Endothelial cell of umbilical vein (primary cell): ENCODE measurements around the gene ZNF184. TPM values are rescaled to one million over a fixed set of nuclear protein-coding genes. Genes with fewer than 3 reads are reported as not detected.

Source experiments
- BruUV-seq: library from RNA; stranded (reverse); fragments of 400-500 nt; replicated peaks from 2 replicates; lab custom pipeline; 2021; lab: Mats Ljungman, UMichigan
- CTCF ChIA-PET: fragments of 300-600, 350-600 bp; sonication (Branson Sonifier 250); formaldehyde crosslinking; loops from one replicate; lab custom pipeline; 2021; ENCODE audit warnings: antibody characterized with exemption, inconsistent platforms; lab: Charles Lee
- POLR2A ChIA-PET: fragments of 300-600, 350-600 bp; sonication (Branson Sonifier 250); formaldehyde crosslinking; loops from one replicate; lab custom pipeline; 2021; ENCODE audit warnings: antibody characterized with exemption, inconsistent platforms; lab: Charles Lee
- DNase-seq: peaks from one replicate; pipeline ENCODE4 v3.0.0-alpha.2; 2011; ENCODE audit warnings: low read depth, low spot score
- FAIRE-seq: peaks from 2 replicates; lab custom pipeline; 2011; peaks lifted over from hg19 to GRCh38; lab: Jason Lieb, UNC
- H2AFZ ChIP-seq: 2 replicates; pipeline ENCODE4 v1.6.0; 2012; ENCODE audit warnings: low read depth, low read length, control low read depth, inconsistent platforms
- H3K27ac ChIP-seq: 2 replicates; pipeline ENCODE4 v1.5.1; 2011; ENCODE audit warnings: low read depth, mild to moderate bottlenecking, control low read depth, low read length, moderate library complexity; ENCODE audit not compliant: insufficient read depth
- H3K27me3 ChIP-seq, 2 experiments: 2 replicates each; pipeline versions ENCODE4 v1.6.0 to v1.6.1; 2011; ENCODE audit warnings: low read length in 2 of 2, mixed read lengths in 1 of 2; ENCODE audit not compliant: control insufficient read depth in 2 of 2, insufficient read depth in 2 of 2
- H3K36me3 ChIP-seq, 2 experiments: 2 replicates in 1 of 2; 3 replicates in 1 of 2; pipeline ENCODE4 v1.5.1; 2011; ENCODE audit warnings: low read length in 2 of 2, mild to moderate bottlenecking in 1 of 2, moderate library complexity in 1 of 2; ENCODE audit not compliant: control insufficient read depth in 2 of 2, insufficient read depth in 2 of 2; ENCODE audit errors: extremely low read depth in 1 of 2
- H3K4me1 ChIP-seq: 3 replicates; pipeline ENCODE4 v1.5.1; 2011; ENCODE audit warnings: mild to moderate bottlenecking, low read length; ENCODE audit not compliant: control insufficient read depth, insufficient read depth; ENCODE audit errors: extremely low read depth
- H3K4me2 ChIP-seq: 2 replicates; pipeline ENCODE4 v1.6.1; 2011; ENCODE audit warnings: low read length, control low read depth, mixed read lengths; ENCODE audit not compliant: insufficient read depth
- H3K4me3 ChIP-seq, 3 experiments: fragments of 200-600 bp in 1 of 3; sonication (generic), shearing (Covaris generic) in 1 of 3; replicated peaks in 1 of 3; 2 replicates each; pipeline ENCODE4 v1.5.1; 2011 to 2016; ENCODE audit warnings: control low read depth in 3 of 3, low read length in 3 of 3, mild to moderate bottlenecking in 2 of 3, inconsistent platforms in 1 of 3, low read depth in 1 of 3, moderate library complexity in 1 of 3; ENCODE audit not compliant: insufficient read depth in 1 of 3
- H3K79me2 ChIP-seq: 2 replicates; pipeline ENCODE4 v1.6.0; 2012; ENCODE audit warnings: low read length, inconsistent platforms; ENCODE audit not compliant: control insufficient read depth, insufficient read depth
- H3K9ac ChIP-seq: replicated peaks from 2 replicates; pipeline ENCODE3; 2011; ENCODE audit warnings: low read length, control low read depth; ENCODE audit not compliant: insufficient read depth; ENCODE audit errors: extremely low read depth
- H3K9me1 ChIP-seq: replicated peaks from 3 replicates; pipeline ENCODE4 v1.6.0; 2011; ENCODE audit warnings: mild to moderate bottlenecking, low read length; ENCODE audit not compliant: control insufficient read depth, insufficient read depth; ENCODE audit errors: extremely low read depth
- H3K9me3 ChIP-seq: replicated peaks from 2 replicates; pipeline ENCODE4 v1.5.1; 2012; ENCODE audit warnings: low read length, inconsistent platforms; ENCODE audit not compliant: control insufficient read depth, insufficient read depth
- H4K20me1 ChIP-seq: replicated peaks from 2 replicates; pipeline ENCODE3; 2011; ENCODE audit warnings: mild to moderate bottlenecking, low read length; ENCODE audit not compliant: control insufficient read depth, insufficient read depth; ENCODE audit errors: extremely low read depth
- FOS ChIP-seq: IDR thresholded peaks from 2 replicates; pipeline ENCODE4 v1.6.1; 2011; ENCODE audit warnings: mild to moderate bottlenecking, low read length, moderate library complexity, borderline replicate concordance; ENCODE audit not compliant: insufficient read depth
- GATA2 ChIP-seq: IDR thresholded peaks from 2 replicates; pipeline ENCODE4 v1.7.0; 2011; ENCODE audit warnings: low read depth, mild to moderate bottlenecking, moderate library complexity, mixed read lengths, low read length; ENCODE audit not compliant: insufficient read length, insufficient read depth
- JUN ChIP-seq: IDR thresholded peaks from 2 replicates; pipeline ENCODE4 v1.6.1; 2011; ENCODE audit warnings: borderline replicate concordance, low read depth; ENCODE audit not compliant: insufficient read length, insufficient read depth
- POLR2A ChIP-seq: IDR thresholded peaks from 2 replicates; pipeline ENCODE4 v1.6.1; 2012; ENCODE audit warnings: low read depth, mild to moderate bottlenecking, control low read depth, low read length
- dilution Hi-C: fragments of 300-500 bp; cut with MboI; formaldehyde crosslinking; loops from one replicate; pipeline ENCODE4 v1.15.0; 2019; ENCODE audit warnings: low sequenced_read_pairs; ENCODE audit not compliant: extremely low pct_ligation_motif_present
- intact Hi-C: fragments of 100-400 bp; cut with micrococcal nuclease; formaldehyde crosslinking; loops from one replicate; pipeline ENCODE4 v1.10.0; 2022
- polyA plus RNA-seq, 4 experiments: library from polyadenylated mRNA; depleted of rRNA in 3 of 4; stranded (reverse) in 3 of 4; unstranded in 1 of 4; fragments of >200 nt; gene quantifications; 2 replicates each; pipeline versions ENCODE4 v1.2.1 to v1.2.3, GENCODE V29; 2011 to 2012; ENCODE audit warnings: missing spikeins in 1 of 4
- total RNA-seq: library from RNA; stranded (reverse); gene quantifications from 2 replicates; pipeline ENCODE4 v1.2.3, GENCODE V29; 2021
- TF ChIP-seq, protein P1 (sequence below): IDR thresholded peaks from 2 replicates; pipeline ENCODE4 v1.6.1; 2011; ENCODE audit not compliant: insufficient read depth, insufficient read length

The ZNF184 gene
- total and polyA plus RNA-seq, 2 donors (not counting 3 experiments of a cell fraction or from before 2014, with no cell fraction given) = 1.6 to 6.5 TPM

DNA sequence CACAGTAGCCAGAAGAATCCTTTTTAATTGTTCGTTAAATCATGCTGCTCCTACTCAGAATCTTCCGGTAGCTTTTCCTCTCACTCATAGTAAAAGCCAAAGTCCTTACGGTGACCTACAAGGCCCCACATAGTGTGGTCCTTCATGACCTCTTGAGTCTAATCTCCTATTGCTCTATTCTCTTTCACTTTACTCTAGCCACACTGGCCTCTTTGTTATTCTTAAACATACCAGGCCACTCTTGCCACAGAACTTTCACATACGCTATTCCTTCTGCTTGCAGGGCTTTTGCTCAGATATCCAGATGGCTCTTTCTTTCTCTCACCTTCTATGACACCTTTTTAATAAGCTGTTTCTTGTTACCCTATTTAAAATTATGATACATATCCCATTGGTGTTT, 58.6 kb downstream of the ZNF184 start:
- no peaks in the 10 kb centered on the region for H3K9me3 ChIP-seq
- POLR2A ChIA-PET = no interaction called here
- no peaks in the 10 kb centered on the region for H3K36me3 ChIP-seq
- no peaks in the 10 kb centered on the region for H4K20me1 ChIP-seq
- H2AFZ ChIP-seq = no peak overlapping the region
- no peak overlapping the region for H3K9ac ChIP-seq
- no peak for TF ChIP-seq GATA2
- no peak for TF ChIP-seq FOS
- TF ChIP-seq, protein P1, sequence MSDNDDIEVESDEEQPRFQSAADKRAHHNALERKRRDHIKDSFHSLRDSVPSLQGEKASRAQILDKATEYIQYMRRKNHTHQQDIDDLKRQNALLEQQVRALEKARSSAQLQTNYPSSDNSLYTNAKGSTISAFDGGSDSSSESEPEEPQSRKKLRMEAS = no peak
- H3K27me3 ChIP-seq = no peaks in the 10 kb centered on the region
- no TSS peak for BruUV-seq
- no peak overlapping the region for H3K4me3 ChIP-seq
- H3K9me1 ChIP-seq = no peaks in the 10 kb centered on the region
- CTCF ChIA-PET = no interaction called here
- no peak overlapping the region for H3K27ac ChIP-seq
- intact Hi-C loops = no loop called here
- no peak overlapping the region for H3K4me2 ChIP-seq
- DNase-seq = no peak
- FAIRE-seq = no peak
- no peaks in the 10 kb centered on the region for H3K79me2 ChIP-seq
- dilution Hi-C loops = no loop called here
- H3K4me1 ChIP-seq = no peaks in the 10 kb centered on the region

DNA sequence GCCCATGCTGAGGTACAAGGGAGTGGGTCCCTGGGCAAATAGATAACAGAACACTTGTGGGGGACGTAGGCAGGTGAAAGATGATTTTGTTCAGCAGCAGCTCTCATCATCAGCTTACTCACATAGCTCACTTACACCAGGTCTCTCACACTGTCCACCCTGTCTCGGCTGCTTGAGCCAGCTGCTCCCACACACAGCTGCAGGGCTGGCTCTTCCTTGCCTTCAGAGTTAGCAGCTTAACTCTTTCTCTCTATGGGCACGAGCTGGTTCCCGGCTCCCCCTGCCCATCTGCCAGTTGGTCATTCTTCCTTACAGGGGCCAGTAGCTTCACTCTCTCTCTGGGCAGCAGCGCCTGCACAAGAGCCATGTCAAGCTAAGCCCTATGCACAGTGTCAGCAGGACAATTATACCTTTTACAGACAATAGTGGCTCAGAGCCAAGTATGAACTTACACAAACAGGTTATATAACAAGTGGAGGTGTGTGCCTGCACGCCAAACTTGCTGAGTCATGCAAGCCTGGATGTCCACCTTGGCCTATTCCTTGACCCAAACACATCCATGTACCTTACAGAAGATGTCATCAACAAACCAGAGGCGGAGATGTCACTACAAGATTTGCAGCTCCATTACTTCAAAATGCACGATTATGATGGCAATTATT, 65.6 kb downstream of the ZNF184 start:
- no peaks in the 10 kb centered on the region for H3K27me3 ChIP-seq
- H3K79me2 ChIP-seq = no peaks in the 10 kb centered on the region
- no peak overlapping the region for H3K27ac ChIP-seq
- no TSS peak for BruUV-seq
- no peaks in the 10 kb centered on the region for H3K9me3 ChIP-seq
- H3K4me3 ChIP-seq = no peak overlapping the region
- DNase-seq (no peak), FAIRE-seq (no peak)
- no peak overlapping the region for H3K4me2 ChIP-seq
- TF ChIP-seq FOS (no peak), POLR2A (no peak), GATA2 (no peak), JUN (no peak)
- intact Hi-C loops (no loop called here), dilution Hi-C loops (no loop called here)
- H3K4me1 ChIP-seq = no peaks in the 10 kb centered on the region
- H3K36me3 ChIP-seq = no peaks in the 10 kb centered on the region
- H2AFZ ChIP-seq = no peak overlapping the region
- H3K9ac ChIP-seq = no peak overlapping the region
- H3K9me1 ChIP-seq = no peaks in the 10 kb centered on the region
- ChIA-PET POLR2A (no interaction called here), CTCF (no interaction called here)
- H4K20me1 ChIP-seq = no peaks in the 10 kb centered on the region
